Mesothelial cell of epicardium (in vitro differentiated cells): Measurements from ENCODE around the gene CPN2. TPM values are rescaled to one million over a fixed set of nuclear protein-coding genes. Genes with fewer than 3 reads are reported as not detected.

Experiments
- DNase-seq, 2 experiments: peaks; one replicate each; pipeline ENCODE4 v3.0.0; 2021; ENCODE audit warnings: low spot score in 2 of 2; ENCODE audit not compliant: unreplicated experiment in 2 of 2
- H3K27ac Mint-ChIP-seq: 2 replicates; pipeline ENCODE4 v1.8.0; 2021; ENCODE audit warnings: mixed read lengths
- H3K27me3 Mint-ChIP-seq: 2 replicates; pipeline ENCODE4 v1.8.0; 2021; ENCODE audit warnings: low read depth, mixed read lengths
- H3K36me3 Mint-ChIP-seq: 2 replicates; pipeline ENCODE4 v1.8.0; 2021; ENCODE audit warnings: mixed read lengths
- H3K4me1 Mint-ChIP-seq: 2 replicates; pipeline ENCODE4 v1.8.0; 2021; ENCODE audit warnings: mixed read lengths
- H3K4me3 Mint-ChIP-seq: 2 replicates; pipeline ENCODE4 v1.8.0; 2021; ENCODE audit warnings: mild to moderate bottlenecking, moderate library complexity, mixed read lengths
- H3K9me3 Mint-ChIP-seq: 2 replicates; pipeline ENCODE4 v1.8.0; 2021; ENCODE audit warnings: mixed read lengths
- total RNA-seq: library from RNA; stranded (reverse); gene quantifications from 3 replicates; pipeline ENCODE4 v1.2.1, GENCODE V29; 2021
- TF ChIP-seq, protein P1 (sequence below): fragments of 200-600 bp; sonication (generic); IDR thresholded peaks from one replicate; pipeline ENCODE4 v1.5.0; 2021; ENCODE audit warnings: antibody characterized with exemption; ENCODE audit not compliant: unreplicated experiment

Gene CPN2
- total RNA-seq, 1 donor from 2014 or later: not detected

DNA sequence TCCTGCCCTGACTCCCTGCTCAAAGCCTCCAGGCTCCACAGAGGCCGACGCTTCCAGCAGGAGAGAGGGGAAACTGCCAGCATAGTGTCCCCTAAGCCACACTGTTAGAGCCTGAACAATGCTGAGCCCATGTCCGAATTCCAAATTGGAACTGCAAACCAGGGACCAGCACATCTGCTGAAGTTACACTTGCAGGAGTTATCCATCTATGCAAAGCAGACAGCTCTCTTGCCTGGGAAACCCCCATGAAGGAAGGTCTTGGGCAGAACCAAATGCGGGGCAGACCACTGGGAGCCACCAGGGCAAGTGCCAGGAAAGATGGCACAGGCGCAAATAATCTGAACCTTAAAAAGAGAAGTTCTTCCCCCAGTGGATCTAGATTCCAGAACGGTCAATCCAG lies 17.8 kb upstream of the CPN2 start:
- no peak overlapping the region for H3K27ac Mint-ChIP-seq
- no peaks in the 10 kb centered on the region for H3K36me3 Mint-ChIP-seq
- peaks cover 23% of the 10 kb centered on the region for H3K4me1 Mint-ChIP-seq
- TF ChIP-seq, protein P1, sequence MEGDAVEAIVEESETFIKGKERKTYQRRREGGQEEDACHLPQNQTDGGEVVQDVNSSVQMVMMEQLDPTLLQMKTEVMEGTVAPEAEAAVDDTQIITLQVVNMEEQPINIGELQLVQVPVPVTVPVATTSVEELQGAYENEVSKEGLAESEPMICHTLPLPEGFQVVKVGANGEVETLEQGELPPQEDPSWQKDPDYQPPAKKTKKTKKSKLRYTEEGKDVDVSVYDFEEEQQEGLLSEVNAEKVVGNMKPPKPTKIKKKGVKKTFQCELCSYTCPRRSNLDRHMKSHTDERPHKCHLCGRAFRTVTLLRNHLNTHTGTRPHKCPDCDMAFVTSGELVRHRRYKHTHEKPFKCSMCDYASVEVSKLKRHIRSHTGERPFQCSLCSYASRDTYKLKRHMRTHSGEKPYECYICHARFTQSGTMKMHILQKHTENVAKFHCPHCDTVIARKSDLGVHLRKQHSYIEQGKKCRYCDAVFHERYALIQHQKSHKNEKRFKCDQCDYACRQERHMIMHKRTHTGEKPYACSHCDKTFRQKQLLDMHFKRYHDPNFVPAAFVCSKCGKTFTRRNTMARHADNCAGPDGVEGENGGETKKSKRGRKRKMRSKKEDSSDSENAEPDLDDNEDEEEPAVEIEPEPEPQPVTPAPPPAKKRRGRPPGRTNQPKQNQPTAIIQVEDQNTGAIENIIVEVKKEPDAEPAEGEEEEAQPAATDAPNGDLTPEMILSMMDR: no peak
- no peak for DNase-seq
- no peak overlapping the region for H3K4me3 Mint-ChIP-seq
- peaks cover 55% of the 10 kb centered on the region for H3K27me3 Mint-ChIP-seq
- H3K9me3 Mint-ChIP-seq: no peaks in the 10 kb centered on the region

- no peaks in the 10 kb centered on the region for H3K9me3 Mint-ChIP-seq
- no peak overlapping the region for H3K4me3 Mint-ChIP-seq
- no peaks in the 10 kb centered on the region for H3K36me3 Mint-ChIP-seq
- peaks cover 23% of the 10 kb centered on the region for H3K4me1 Mint-ChIP-seq
- H3K27ac Mint-ChIP-seq: no peak overlapping the region
- TF ChIP-seq, protein P1: no peak
- H3K27me3 Mint-ChIP-seq: peaks cover 59% of the 10 kb centered on the region
- no peak for DNase-seq
Measured at GRCh38 chr3:194367992-194368841, 17.1 kb upstream of the CPN2 start.

GRCh38 chr3:194365978-194366490 lies 14.9 kb upstream of the CPN2 start:
- TF ChIP-seq, protein P1: no peak
- H3K27ac Mint-ChIP-seq: no peak overlapping the region
- no peaks in the 10 kb centered on the region for H3K36me3 Mint-ChIP-seq
- no peak for DNase-seq
- peaks cover 23% of the 10 kb centered on the region for H3K4me1 Mint-ChIP-seq
- no peak overlapping the region for H3K4me3 Mint-ChIP-seq
- peaks cover 68% of the 10 kb centered on the region for H3K27me3 Mint-ChIP-seq
- H3K9me3 Mint-ChIP-seq: no peaks in the 10 kb centered on the region

DNA sequence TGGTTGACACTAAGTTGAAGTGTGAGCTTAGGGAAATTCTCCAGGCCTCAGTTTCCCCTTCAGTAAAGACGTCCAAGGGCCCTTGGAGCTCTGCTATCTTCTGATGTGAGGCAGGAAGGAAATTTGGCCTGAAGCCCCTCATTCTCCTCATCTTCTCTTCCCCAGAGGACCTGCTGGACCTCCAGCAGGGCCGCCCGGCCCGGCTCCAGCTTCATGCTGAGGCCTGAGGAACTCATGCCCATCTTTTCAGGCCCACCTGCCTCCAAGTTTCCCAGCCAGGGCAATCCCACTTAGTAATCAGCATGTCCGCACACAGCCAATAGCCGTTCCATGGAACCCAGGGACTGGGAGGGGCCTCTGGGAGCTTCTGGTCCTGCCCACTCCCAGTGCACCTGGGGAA lies 14.4 kb upstream of the CPN2 start:
- Mint-ChIP-seq H3K27me3 (peaks cover 68% of the 10 kb centered on the region), H3K36me3 (no peaks in the 10 kb centered on the region), H3K9me3 (no peaks in the 10 kb centered on the region), H3K27ac (no peak overlapping the region), H3K4me1 (peaks cover 23% of the 10 kb centered on the region), H3K4me3 (no peak overlapping the region)
- DNase-seq: no peak
- TF ChIP-seq, protein P1: no peak

DNA sequence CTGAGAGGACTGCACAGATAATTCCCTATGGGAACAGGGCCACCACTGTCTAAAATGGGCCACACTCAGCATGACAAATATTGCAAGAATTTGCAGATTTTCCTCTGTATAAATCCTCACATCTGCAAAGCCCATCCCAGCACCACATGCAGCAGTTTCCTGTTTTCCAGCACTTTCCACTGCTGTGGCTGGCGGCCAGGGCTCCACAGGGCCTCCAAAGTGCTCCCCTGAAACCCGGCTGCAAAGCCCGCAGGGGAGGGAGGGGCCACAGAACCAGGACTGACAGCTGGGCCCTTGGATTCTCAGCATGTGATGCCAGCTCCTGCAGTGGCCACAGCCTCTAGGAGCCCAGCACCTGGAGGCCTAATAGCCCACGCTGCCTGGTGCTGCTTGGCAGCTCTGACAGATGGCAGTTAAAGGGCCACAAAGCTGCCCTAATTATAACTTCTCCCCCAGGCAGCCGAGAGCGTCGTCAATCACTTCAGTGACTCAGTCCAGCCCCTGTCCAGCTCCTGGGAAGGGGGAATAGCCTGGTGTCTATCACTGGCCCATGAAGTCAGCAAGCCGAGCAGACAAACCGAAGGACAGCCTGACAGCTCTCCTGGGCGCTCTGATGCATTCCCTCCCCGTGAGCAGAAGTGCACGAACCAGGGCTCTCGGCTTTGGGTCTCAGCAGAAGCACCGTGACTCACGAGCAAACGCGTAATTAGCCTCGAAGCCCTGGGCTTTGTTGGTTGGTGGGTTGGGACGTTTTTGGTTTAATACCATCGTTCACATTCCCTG lies 13.7 kb upstream of the CPN2 start:
- TF ChIP-seq, protein P1: no peak
- H3K4me1 Mint-ChIP-seq: peaks cover 23% of the 10 kb centered on the region
- H3K27ac Mint-ChIP-seq: peak overlapping the region; percentile 47
- H3K27me3 Mint-ChIP-seq: peaks cover 68% of the 10 kb centered on the region
- H3K36me3 Mint-ChIP-seq: no peaks in the 10 kb centered on the region
- H3K9me3 Mint-ChIP-seq: no peaks in the 10 kb centered on the region
- peak in 1 of 2 experiments; percentile 46 for DNase-seq
- H3K4me3 Mint-ChIP-seq: no peak overlapping the region
